Measurements from ENCODE around the gene MBD1.
"Not testable (repeated sequence)": the region's sequence is repeated elsewhere in the genome, so short reads cannot be mapped to it uniquely, and the experiment has no call there.

The MBD1 gene

GRCh38 chr18:50288348-50289107, 7.2 kb upstream of the MBD1 start:
- DNase-seq, result not testable (repeated sequence)

GRCh38 chr18:50287441-50288347, 6.4 kb upstream of the MBD1 start, which contains the start of gene CXXC1:
Gene CXXC1, minus strand, starts transcription at chr18:50287692. Its CDS starts 103 bp downstream, at chr18:50287589.
- peak; percentile 94 for DNase-seq

DNA sequence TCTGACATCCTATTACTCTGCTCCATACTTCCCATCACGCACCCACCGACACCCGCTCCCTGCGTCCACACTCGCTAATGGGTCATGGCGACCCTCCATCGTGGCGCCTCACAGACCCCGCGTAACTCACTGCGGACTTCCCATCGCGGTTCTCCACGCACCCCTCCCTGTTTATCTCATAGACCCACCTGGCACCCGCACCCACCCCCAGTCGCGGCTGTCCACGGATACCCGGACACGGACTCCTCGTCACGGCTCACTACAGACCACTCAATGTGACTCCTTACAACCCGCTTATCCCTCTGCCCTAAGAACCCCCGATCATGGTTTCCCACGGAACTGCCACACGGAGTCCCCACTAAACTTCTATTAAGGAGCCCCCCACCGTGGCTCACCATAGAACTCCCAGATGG, 5.7 kb upstream of the MBD1 start:
- DNase-seq, result no peak

DNA sequence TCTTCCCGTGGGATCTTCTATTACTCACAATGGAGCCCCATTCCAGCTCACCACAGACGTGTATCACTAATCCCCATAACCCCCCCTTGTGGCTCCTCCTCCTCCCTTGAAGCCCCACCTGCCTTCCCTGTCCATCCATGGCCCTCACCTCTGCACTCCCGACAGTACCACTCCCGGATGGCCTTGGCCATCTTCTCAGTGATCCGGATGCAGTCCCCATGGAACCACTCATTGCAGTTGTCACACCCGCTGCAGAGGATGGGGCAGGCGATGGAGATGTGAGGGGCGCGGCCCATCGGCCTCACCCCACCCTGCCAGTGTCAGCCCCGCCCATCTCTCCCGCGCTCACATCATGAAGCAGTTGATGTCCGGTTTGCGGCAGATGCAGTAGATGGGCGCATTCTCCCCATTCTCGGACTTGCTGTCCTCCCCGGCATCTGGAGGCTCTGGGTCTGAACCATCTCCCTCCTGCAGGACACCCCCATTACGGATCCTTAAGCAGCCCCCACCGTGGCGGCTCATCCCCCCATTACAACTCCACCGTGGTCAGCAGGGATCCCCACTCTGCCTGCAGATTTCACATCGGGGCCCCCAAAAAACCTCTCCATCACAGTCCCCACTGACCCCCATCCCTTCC, 5.2 kb upstream of the MBD1 start:
- no peak for DNase-seq

- DNase-seq, result no peak
These were observed 4.5 kb upstream of the MBD1 start for GRCh38 chr18:50285631-50286321.

GRCh38 chr18:50285071-50285470, 3.7 kb upstream of the MBD1 start:
- no peak for DNase-seq

GRCh38 chr18:50284255-50284885, 3.0 kb upstream of the MBD1 start:
- DNase-seq, result no peak

GRCh38 chr18:50283469-50284209, 2.3 kb upstream of the MBD1 start:
- DNase-seq, result no peak

GRCh38 chr18:50282521-50283335, 1.4 kb upstream of the MBD1 start:
- DNase-seq, result no peak

- DNase-seq, result no peak
These were observed 723 bp upstream of the MBD1 start for GRCh38 chr18:50281972-50282520.

DNA sequence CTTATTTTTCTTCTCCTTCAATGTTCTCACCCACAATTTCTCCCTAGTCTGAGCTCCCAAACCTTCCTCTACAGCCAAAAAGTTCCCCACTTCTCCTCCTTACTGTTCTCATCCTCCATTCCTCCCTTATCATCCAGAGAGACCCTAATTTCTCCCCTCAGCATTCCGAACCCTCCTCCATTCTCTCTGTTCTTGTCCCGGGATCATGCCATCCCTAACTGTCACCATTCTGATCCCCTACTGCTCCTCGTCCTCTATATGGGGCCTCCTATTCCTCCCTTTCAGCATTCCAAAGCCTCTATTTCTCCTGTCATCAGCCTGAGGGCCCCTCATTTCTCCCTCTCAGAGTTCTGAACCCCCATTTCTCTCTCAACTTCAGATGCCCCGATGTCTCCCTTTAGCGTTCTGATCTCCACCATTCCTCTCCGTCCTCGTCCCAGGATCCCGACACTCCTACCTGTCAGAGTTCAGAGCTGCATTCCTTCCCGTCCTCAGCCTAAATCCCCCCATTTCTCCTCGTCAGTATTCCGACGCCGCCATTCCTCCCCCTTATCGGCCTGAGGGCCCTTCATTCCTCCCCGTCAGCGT, 522 bp downstream of the MBD1 start:
- DNase-seq, result no peak

GRCh38 chr18:50279752-50280151, 1.6 kb downstream of the MBD1 start:
- no peak for DNase-seq

- DNase-seq, result no peak
These were observed 3.4 kb downstream of the MBD1 start for GRCh38 chr18:50277942-50278341.

DNA sequence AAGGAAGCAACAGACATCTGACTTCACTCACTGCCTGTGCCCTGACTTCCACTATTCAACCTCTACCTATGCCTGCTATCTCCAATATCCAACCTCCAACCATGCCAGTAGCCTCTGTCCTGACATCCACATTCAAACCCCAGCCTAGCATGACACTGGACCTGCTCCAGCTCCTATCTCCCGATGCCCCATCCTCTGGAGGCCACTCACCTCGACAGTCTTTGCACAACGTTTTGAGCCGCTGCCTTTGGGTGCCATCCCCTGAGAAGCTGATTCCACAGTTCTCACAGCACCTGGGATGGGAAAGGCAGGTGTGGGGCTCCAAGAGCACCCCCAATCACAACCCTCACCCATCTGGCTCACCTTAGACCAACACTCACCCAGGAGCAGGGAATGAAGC, 4.9 kb downstream of the MBD1 start:
- no peak for DNase-seq

DNA sequence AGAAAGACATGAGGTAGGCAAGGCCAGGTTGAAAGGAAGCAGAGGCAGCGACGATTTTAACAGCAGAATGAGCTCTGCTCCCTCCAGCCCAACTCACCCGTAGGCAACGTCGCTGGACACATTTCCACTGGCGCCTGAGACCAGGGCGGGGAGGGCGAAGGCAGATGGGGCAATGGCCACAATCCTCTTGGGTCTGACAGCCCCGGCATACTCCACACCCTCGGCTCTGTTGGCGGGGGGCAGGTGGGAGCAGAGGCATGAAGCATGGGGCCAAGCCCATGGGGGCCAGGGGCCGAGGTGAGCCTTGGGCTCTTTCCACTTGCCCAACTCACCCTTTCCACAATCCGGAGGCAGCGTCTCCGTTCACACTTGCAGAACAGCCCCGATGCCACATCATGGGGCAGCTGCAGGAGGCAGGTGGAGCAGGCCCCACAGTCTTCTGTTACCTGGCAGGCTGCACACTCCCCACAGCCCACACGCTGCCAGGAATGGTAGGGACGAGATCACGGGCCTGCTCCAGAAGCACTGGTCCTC, 5.8 kb downstream of the MBD1 start:
- no peak for DNase-seq

DNA sequence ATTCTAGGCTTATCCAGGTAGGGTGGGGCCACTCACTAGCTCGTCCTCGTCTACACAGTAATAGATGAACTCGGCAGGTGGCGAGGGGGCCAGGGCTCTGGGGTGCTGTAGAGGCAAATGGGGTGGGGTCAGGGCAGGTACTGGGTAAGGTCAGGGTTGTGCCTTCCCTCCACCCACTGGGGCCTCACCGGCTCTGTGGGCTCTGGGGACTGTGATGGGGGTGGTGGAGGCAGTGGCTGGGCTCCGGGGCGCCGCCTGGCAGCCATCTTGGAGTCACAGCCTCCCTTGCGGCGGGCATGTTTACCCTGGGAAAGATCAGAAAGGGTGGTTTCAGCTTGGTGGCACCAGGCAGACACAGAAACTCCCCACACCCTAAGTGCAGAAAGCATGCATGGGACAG, 6.4 kb downstream of the MBD1 start:
- no peak for DNase-seq

DNA sequence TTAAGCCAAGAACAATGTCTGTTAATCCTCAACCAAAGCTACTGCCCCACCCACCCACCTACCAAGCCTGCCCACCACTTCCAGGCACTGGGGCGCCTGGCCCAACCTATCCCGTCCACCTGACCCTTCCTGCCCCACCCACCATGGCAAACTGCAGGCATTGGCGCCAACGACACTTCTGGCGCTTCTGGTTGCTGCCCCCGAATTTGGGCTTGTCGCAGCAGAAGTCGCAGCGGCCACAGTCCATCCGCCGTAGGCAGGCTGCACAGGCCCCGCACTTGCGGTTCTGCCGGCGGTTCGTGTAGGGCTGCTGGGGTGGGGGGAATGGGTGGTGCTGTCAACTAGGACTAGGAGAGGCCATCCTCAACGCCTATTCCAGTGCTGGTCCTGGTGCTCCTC, 7.3 kb downstream of the MBD1 start:
- no peak for DNase-seq

- no peak for DNase-seq
These were observed 7.9 kb downstream of the MBD1 start for GRCh38 chr18:50273203-50274043.

- no peak for DNase-seq
These were observed 8.8 kb downstream of the MBD1 start for GRCh38 chr18:50272568-50272967.
